Naive B cell (primary cell): ENCODE measurements around the gene KCTD20. TPM values are rescaled to one million over a fixed set of nuclear protein-coding genes. Genes with fewer than 3 reads are reported as not detected.

Source experiments
- ATAC-seq, 2 donors: fragments of 150-1000 bp; cut with Tn5 transposase; 2 replicates each; pipeline ENCODE4 v1.10.0; 2021; ENCODE audit warnings: low read depth in 2 of 2, mild to moderate bottlenecking in 2 of 2, moderate library complexity in 2 of 2
- DNase-seq: peaks from one replicate; pipeline ENCODE4 v3.0.0; 2022
- H3K27ac Mint-ChIP-seq, 6 donors: one replicate each; pipeline ENCODE4 v1.8.0; 2020 to 2022; ENCODE audit warnings: mild to moderate bottlenecking in 6 of 6, mixed read lengths in 6 of 6, moderate library complexity in 5 of 6, inconsistent platforms in 2 of 6
- H3K27me3 Mint-ChIP-seq, 3 donors: one replicate each; pipeline ENCODE4 v1.8.0; 2021 to 2022; ENCODE audit warnings: mixed read lengths in 3 of 3, mild to moderate bottlenecking in 1 of 3
- H3K36me3 Mint-ChIP-seq, 2 donors: one replicate each; pipeline ENCODE4 v1.8.0; 2020 to 2022; ENCODE audit warnings: mixed read lengths in 2 of 2, inconsistent platforms in 1 of 2, mild to moderate bottlenecking in 1 of 2
- H3K4me1 Mint-ChIP-seq, 3 donors: one replicate each; pipeline ENCODE4 v1.8.0; 2020 to 2022; ENCODE audit warnings: mixed read lengths in 3 of 3, inconsistent platforms in 1 of 3, mild to moderate bottlenecking in 1 of 3, moderate library complexity in 1 of 3
- H3K4me3 Mint-ChIP-seq, 8 donors: one replicate each; pipeline ENCODE4 v1.8.0; 2020 to 2022; ENCODE audit warnings: mild to moderate bottlenecking in 8 of 8, mixed read lengths in 8 of 8, moderate library complexity in 8 of 8, inconsistent platforms in 2 of 8
- H3K9me3 Mint-ChIP-seq, 7 donors: one replicate each; pipeline ENCODE4 v1.8.0; 2020 to 2022; ENCODE audit warnings: mixed read lengths in 7 of 7, mild to moderate bottlenecking in 5 of 7, inconsistent platforms in 2 of 7, moderate library complexity in 1 of 7
- polyA plus RNA-seq, 6 donors: library from polyadenylated mRNA; unstranded; fragments of 300-500 nt; fragmentation: Illumina TruSeq; gene quantifications; one replicate each; pipeline ENCODE4 v1.2.3, GENCODE V29; 2021; ENCODE audit warnings: low read depth in 6 of 6

Gene KCTD20
- polyA plus RNA-seq, 6 donors from 2014 or later = 44.3 to 57.7 (median 52.0) TPM

GRCh38 chr6:36510365-36510764 lies 67.6 kb downstream of the KCTD20 start:
- ATAC-seq = no peak
- no peak for DNase-seq
- H3K4me1 Mint-ChIP-seq = peaks cover 0 to 3% (median 0%) of the 10 kb centered on the region in 3 donors
- peaks cover 7 to 14% of the 10 kb centered on the region in 2 donors for H3K36me3 Mint-ChIP-seq
- H3K27ac Mint-ChIP-seq = peak overlapping the region in 1 of 6 donors; percentile 63
- no peaks in the 10 kb centered on the region for H3K27me3 Mint-ChIP-seq
- H3K4me3 Mint-ChIP-seq = no peak overlapping the region
- H3K9me3 Mint-ChIP-seq = no peaks in the 10 kb centered on the region

- H3K27ac Mint-ChIP-seq = peak overlapping the region in 2 of 6 donors; percentile 13 to 59
- H3K36me3 Mint-ChIP-seq = peaks cover 0 to 17% of the 10 kb centered on the region in 2 donors
- DNase-seq = no peak
- no peak overlapping the region for H3K4me3 Mint-ChIP-seq
- H3K9me3 Mint-ChIP-seq = no peaks in the 10 kb centered on the region
- no peak for ATAC-seq
- no peaks in the 10 kb centered on the region for H3K27me3 Mint-ChIP-seq
- peaks cover 0 to 3% (median 0%) of the 10 kb centered on the region in 3 donors for H3K4me1 Mint-ChIP-seq
Measured at GRCh38 chr6:36514554-36515456, 72.0 kb downstream of the KCTD20 start.

GRCh38 chr6:36515844-36516243 lies 73.0 kb downstream of the KCTD20 start:
- Mint-ChIP-seq H3K4me3 (no peak overlapping the region), H3K4me1 (peaks cover 0 to 3% (median 0%) of the 10 kb centered on the region in 3 donors), H3K9me3 (no peaks in the 10 kb centered on the region), H3K27ac (peak overlapping the region in 1 of 6 donors; percentile 51), H3K27me3 (no peaks in the 10 kb centered on the region), H3K36me3 (peaks cover 8 to 17% of the 10 kb centered on the region in 2 donors)
- DNase-seq (no peak), ATAC-seq (no peak)

- H3K27ac Mint-ChIP-seq = peak overlapping the region in 1 of 6 donors; percentile 64
- DNase-seq (no peak), ATAC-seq (no peak)
- no peaks in the 10 kb centered on the region for H3K9me3 Mint-ChIP-seq
- H3K4me1 Mint-ChIP-seq = peaks cover 0 to 3% (median 0%) of the 10 kb centered on the region in 3 donors
- peak overlapping the region in 1 of 8 donors; percentile 25 for H3K4me3 Mint-ChIP-seq
- peaks cover 8 to 17% of the 10 kb centered on the region in 2 donors for H3K36me3 Mint-ChIP-seq
- H3K27me3 Mint-ChIP-seq = no peaks in the 10 kb centered on the region
Measured at GRCh38 chr6:36516559-36516958, 73.8 kb downstream of the KCTD20 start.

GRCh38 chr6:36516988-36517387 lies 74.2 kb downstream of the KCTD20 start:
- Mint-ChIP-seq H3K27ac (no peak overlapping the region), H3K4me1 (peaks cover 0 to 3% (median 0%) of the 10 kb centered on the region in 3 donors)
- no peak for ATAC-seq

GRCh38 chr6:36517408-36517807 lies 74.6 kb downstream of the KCTD20 start:
- DNase-seq (no peak), ATAC-seq (no peak)
- H3K36me3 Mint-ChIP-seq = peaks cover 8 to 11% of the 10 kb centered on the region in 2 donors
- H3K27me3 Mint-ChIP-seq = no peaks in the 10 kb centered on the region
- H3K4me3 Mint-ChIP-seq = no peak overlapping the region
- H3K9me3 Mint-ChIP-seq = no peaks in the 10 kb centered on the region
- H3K4me1 Mint-ChIP-seq = no peaks in the 10 kb centered on the region
- peak overlapping the region in 1 of 6 donors; percentile 53 for H3K27ac Mint-ChIP-seq

More at GRCh38 chr6:36516988-36517387, 74.2 kb downstream of the KCTD20 start:
- Mint-ChIP-seq H3K4me3 (no peak overlapping the region), H3K27me3 (no peaks in the 10 kb centered on the region), H3K36me3 (peaks cover 8 to 15% of the 10 kb centered on the region in 2 donors), H3K9me3 (no peaks in the 10 kb centered on the region)
- no peak for DNase-seq

- Mint-ChIP-seq H3K9me3 (no peaks in the 10 kb centered on the region), H3K4me1 (no peaks in the 10 kb centered on the region), H3K36me3 (peaks cover 11 to 16% of the 10 kb centered on the region in 2 donors), H3K27ac (no peak overlapping the region), H3K27me3 (no peaks in the 10 kb centered on the region), H3K4me3 (no peak overlapping the region)
- ATAC-seq = no peak
- no peak for DNase-seq
Measured at GRCh38 chr6:36519352-36519751, 76.6 kb downstream of the KCTD20 start.

- H3K4me3 Mint-ChIP-seq = no peak overlapping the region
Measured at GRCh38 chr6:36523451-36523850, 80.7 kb downstream of the KCTD20 start.

GRCh38 chr6:36523936-36524499 lies 81.2 kb downstream of the KCTD20 start:
- DNase-seq = no peak
- Mint-ChIP-seq H3K9me3 (no peaks in the 10 kb centered on the region), H3K4me1 (peaks cover 5 to 14% (median 11%) of the 10 kb centered on the region in 3 donors), H3K4me3 (no peak overlapping the region), H3K36me3 (peaks cover 12 to 27% of the 10 kb centered on the region in 2 donors), H3K27ac (peak overlapping the region in 2 of 6 donors; percentile 49 to 56), H3K27me3 (no peaks in the 10 kb centered on the region)
- ATAC-seq = no peak

More at GRCh38 chr6:36523451-36523850, 80.7 kb downstream of the KCTD20 start:
- Mint-ChIP-seq H3K36me3 (peaks cover 18 to 27% of the 10 kb centered on the region in 2 donors), H3K4me1 (peaks cover 5 to 11% (median 9%) of the 10 kb centered on the region in 3 donors), H3K9me3 (no peaks in the 10 kb centered on the region), H3K27ac (peak overlapping the region in 1 of 6 donors; percentile 49), H3K27me3 (no peaks in the 10 kb centered on the region)
- no peak for DNase-seq
- no peak for ATAC-seq

GRCh38 chr6:36524871-36525270 lies 82.1 kb downstream of the KCTD20 start:
- Mint-ChIP-seq H3K27me3 (no peaks in the 10 kb centered on the region), H3K27ac (no peak overlapping the region), H3K4me1 (peaks cover 5 to 22% (median 13%) of the 10 kb centered on the region in 3 donors), H3K9me3 (no peaks in the 10 kb centered on the region), H3K36me3 (peaks cover 10 to 32% of the 10 kb centered on the region in 2 donors), H3K4me3 (peak overlapping the region in 1 of 8 donors; percentile 16)
- no peak for ATAC-seq
- DNase-seq = no peak

GRCh38 chr6:36525346-36525745 lies 82.5 kb downstream of the KCTD20 start:
- H3K27ac Mint-ChIP-seq = peak overlapping the region in 1 of 6 donors; percentile 43
- no peak overlapping the region for H3K4me3 Mint-ChIP-seq
- H3K27me3 Mint-ChIP-seq = no peaks in the 10 kb centered on the region
- no peak for DNase-seq
- no peak for ATAC-seq
- peaks cover 10 to 29% of the 10 kb centered on the region in 2 donors for H3K36me3 Mint-ChIP-seq
- H3K4me1 Mint-ChIP-seq = peaks cover 5 to 22% (median 13%) of the 10 kb centered on the region in 3 donors
- H3K9me3 Mint-ChIP-seq = no peaks in the 10 kb centered on the region

- DNase-seq (no peak), ATAC-seq (no peak)
- Mint-ChIP-seq H3K36me3 (peaks cover 10 to 25% of the 10 kb centered on the region in 2 donors), H3K27ac (peak overlapping the region in 2 of 6 donors; percentile 37 to 82), H3K27me3 (no peaks in the 10 kb centered on the region), H3K4me1 (peaks cover 5 to 22% (median 13%) of the 10 kb centered on the region in 3 donors), H3K9me3 (no peaks in the 10 kb centered on the region), H3K4me3 (no peak overlapping the region)
Measured at GRCh38 chr6:36526066-36526465, 83.3 kb downstream of the KCTD20 start.

GRCh38 chr6:36533321-36533720 lies 90.5 kb downstream of the KCTD20 start:
- no peaks in the 10 kb centered on the region for H3K27me3 Mint-ChIP-seq
- no peaks in the 10 kb centered on the region for H3K9me3 Mint-ChIP-seq
- H3K36me3 Mint-ChIP-seq = peaks cover 8 to 16% of the 10 kb centered on the region in 2 donors
- H3K27ac Mint-ChIP-seq = peak overlapping the region in 1 of 6 donors; percentile 38
- H3K4me3 Mint-ChIP-seq = no peak overlapping the region
- ATAC-seq = no peak
- H3K4me1 Mint-ChIP-seq = peaks cover 16 to 31% (median 24%) of the 10 kb centered on the region in 3 donors
- no peak for DNase-seq
